Neural progenitor cell (in vitro differentiated cells): ENCODE data around the gene PPM1H.

Source experiments
- EZH2 ChIP-seq: fragments of 200-600 bp; sonication (generic); IDR thresholded peaks from 2 replicates; pipeline ENCODE4 v1.6.1; 2017; ENCODE audit warnings: antibody characterized with exemption, mild to moderate bottlenecking, moderate library complexity
- EZH2phosphoT487 ChIP-seq: fragments of 200-600 bp; sonication (generic); IDR thresholded peaks from 2 replicates; pipeline ENCODE4 v1.6.1; 2017; ENCODE audit warnings: antibody characterized with exemption
- TF ChIP-seq, protein P1 (sequence below): fragments of 200-600 bp; sonication (generic); IDR thresholded peaks from 2 replicates; pipeline ENCODE4 v1.5.1; 2017; ENCODE audit warnings: antibody characterized with exemption, mild to moderate bottlenecking

DNA sequence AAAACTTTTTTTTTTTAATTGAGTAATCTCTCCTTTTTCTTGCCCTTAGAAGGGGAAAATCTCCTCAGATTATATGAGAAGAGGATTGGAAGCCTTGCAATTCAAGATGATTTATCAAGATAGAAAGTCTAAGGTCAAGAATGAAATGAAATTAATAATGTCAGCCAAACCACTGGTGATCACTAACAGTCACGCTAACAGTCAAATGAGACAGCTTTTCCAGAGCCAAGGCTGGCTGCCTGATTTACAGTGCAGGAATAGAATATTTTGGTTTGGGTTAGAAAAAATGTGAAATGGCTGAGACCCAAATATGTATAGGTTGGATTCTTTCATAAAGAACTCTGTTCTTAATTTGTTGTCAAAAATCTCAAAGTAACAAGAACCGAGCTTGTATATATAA is 204.3 kb downstream of the PPM1H start:
- TF ChIP-seq, protein P1, sequence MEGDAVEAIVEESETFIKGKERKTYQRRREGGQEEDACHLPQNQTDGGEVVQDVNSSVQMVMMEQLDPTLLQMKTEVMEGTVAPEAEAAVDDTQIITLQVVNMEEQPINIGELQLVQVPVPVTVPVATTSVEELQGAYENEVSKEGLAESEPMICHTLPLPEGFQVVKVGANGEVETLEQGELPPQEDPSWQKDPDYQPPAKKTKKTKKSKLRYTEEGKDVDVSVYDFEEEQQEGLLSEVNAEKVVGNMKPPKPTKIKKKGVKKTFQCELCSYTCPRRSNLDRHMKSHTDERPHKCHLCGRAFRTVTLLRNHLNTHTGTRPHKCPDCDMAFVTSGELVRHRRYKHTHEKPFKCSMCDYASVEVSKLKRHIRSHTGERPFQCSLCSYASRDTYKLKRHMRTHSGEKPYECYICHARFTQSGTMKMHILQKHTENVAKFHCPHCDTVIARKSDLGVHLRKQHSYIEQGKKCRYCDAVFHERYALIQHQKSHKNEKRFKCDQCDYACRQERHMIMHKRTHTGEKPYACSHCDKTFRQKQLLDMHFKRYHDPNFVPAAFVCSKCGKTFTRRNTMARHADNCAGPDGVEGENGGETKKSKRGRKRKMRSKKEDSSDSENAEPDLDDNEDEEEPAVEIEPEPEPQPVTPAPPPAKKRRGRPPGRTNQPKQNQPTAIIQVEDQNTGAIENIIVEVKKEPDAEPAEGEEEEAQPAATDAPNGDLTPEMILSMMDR: no peak
- TF ChIP-seq EZH2phosphoT487 (no peak), EZH2 (no peak)
